GM23338 (cell line): ENCODE data around the gene SLC7A4. TPM values are rescaled to one million over a fixed set of nuclear protein-coding genes. Genes with fewer than 3 reads are reported as not detected.

Experiments used
- ATAC-seq: fragments of 200-7000 bp; cut with Tn5 transposase; 3 replicates; pipeline ENCODE4 v1.9.1; 2020
- DNase-seq: peaks from one replicate; pipeline ENCODE4 v3.0.0-alpha.2; 2015; ENCODE audit warnings: low spot score
- H2AFZ ChIP-seq: fragments of 200-600 bp; sonication (generic); 2 replicates; pipeline ENCODE4 v1.8.0; 2016; ENCODE audit warnings: antibody characterized with exemption, mild to moderate bottlenecking, moderate library complexity
- H3F3A ChIP-seq: fragments of 200-600 bp; sonication (generic); replicated peaks from 2 replicates; pipeline ENCODE4 v1.8.0; 2017; ENCODE audit warnings: antibody characterized with exemption, mixed run types, low read depth
- H3K27ac ChIP-seq: fragments of 200-600 bp; sonication (generic); 2 replicates; pipeline ENCODE4 v1.6.1; 2016; ENCODE audit warnings: low read depth
- H3K27me3 ChIP-seq: fragments of 200-600 bp; sonication (generic); 2 replicates; pipeline ENCODE4 v1.8.0; 2016; ENCODE audit warnings: mild to moderate bottlenecking, mixed run types, moderate library complexity; ENCODE audit not compliant: insufficient read depth
- H3K36me3 ChIP-seq: fragments of 200-600 bp; sonication (generic); 2 replicates; pipeline ENCODE4 v1.8.0; 2016; ENCODE audit warnings: mild to moderate bottlenecking; ENCODE audit not compliant: insufficient read depth
- H3K4me1 ChIP-seq: fragments of 200-600 bp; sonication (generic); 2 replicates; pipeline ENCODE4 v1.8.0; 2016; ENCODE audit warnings: mild to moderate bottlenecking, moderate library complexity; ENCODE audit not compliant: insufficient read depth
- H3K4me2 ChIP-seq: fragments of 200-600 bp; sonication (generic); 2 replicates; pipeline ENCODE4 v1.7.1; 2017; ENCODE audit warnings: mixed run types
- H3K4me3 ChIP-seq: fragments of 200-600 bp; sonication (generic); 2 replicates; pipeline ENCODE4 v1.6.1; 2016; ENCODE audit warnings: mixed run types
- H3K79me2 ChIP-seq: fragments of 200-600 bp; sonication (generic); replicated peaks from 2 replicates; pipeline ENCODE4 v1.8.0; 2017; ENCODE audit warnings: mild to moderate bottlenecking; ENCODE audit not compliant: insufficient read depth
- H3K9me2 ChIP-seq: fragments of 200-600 bp; sonication (generic); 2 replicates; pipeline ENCODE4 v1.8.0; 2017; ENCODE audit not compliant: insufficient read depth
- H4K20me1 ChIP-seq: fragments of 200-600 bp; sonication (generic); replicated peaks from 2 replicates; pipeline ENCODE4 v1.8.0; 2017; ENCODE audit warnings: mild to moderate bottlenecking; ENCODE audit not compliant: insufficient read depth
- H3K27ac Mint-ChIP-seq: 2 replicates; pipeline ENCODE4 v1.8.0; 2020; ENCODE audit warnings: inconsistent platforms, mild to moderate bottlenecking, moderate library complexity, mixed read lengths
- H3K27me3 Mint-ChIP-seq: 3 replicates; pipeline ENCODE4 v1.8.0; 2022; ENCODE audit warnings: low read depth, mild to moderate bottlenecking, moderate library complexity, mixed read lengths, inconsistent platforms; ENCODE audit not compliant: insufficient read depth, poor library complexity
- H3K36me3 Mint-ChIP-seq: 3 replicates; pipeline ENCODE4 v1.8.0; 2021; ENCODE audit warnings: low read depth, mild to moderate bottlenecking, inconsistent platforms, moderate library complexity, mixed read lengths
- H3K4me1 Mint-ChIP-seq: 3 replicates; pipeline ENCODE4 v1.8.0; 2020; ENCODE audit warnings: mild to moderate bottlenecking, inconsistent platforms, mixed read lengths
- H3K4me3 Mint-ChIP-seq: 3 replicates; pipeline ENCODE4 v1.8.0; 2021; ENCODE audit warnings: moderate library complexity, mild to moderate bottlenecking, inconsistent platforms, mixed read lengths
- H3K9me3 Mint-ChIP-seq: 3 replicates; pipeline ENCODE4 v1.8.0; 2020; ENCODE audit warnings: moderate library complexity, mild to moderate bottlenecking, inconsistent platforms, mixed read lengths
- CREB1 ChIP-seq: fragments of 250-450 bp; sonication (Bioruptor Pico); IDR thresholded peaks from 2 replicates; pipeline ENCODE4 v1.5.0; 2020; ENCODE audit warnings: low read depth, mild to moderate bottlenecking, moderate library complexity
- ETS1 ChIP-seq: IDR thresholded peaks from 2 replicates; pipeline ENCODE4 v1.6.1; 2016; ENCODE audit warnings: antibody characterized with exemption
- EZH2 ChIP-seq: fragments of 200-600 bp; sonication (generic); IDR thresholded peaks from one replicate; pipeline ENCODE4 v1.8.0; 2017; ENCODE audit warnings: antibody characterized with exemption, mild to moderate bottlenecking, low read depth; ENCODE audit not compliant: unreplicated experiment
- EZH2phosphoT487 ChIP-seq: fragments of 200-600 bp; sonication (generic); IDR thresholded peaks from one replicate; pipeline ENCODE4 v1.8.1; 2018; ENCODE audit warnings: antibody characterized with exemption; ENCODE audit not compliant: unreplicated experiment
- JUNB ChIP-seq: IDR thresholded peaks from one replicate; pipeline ENCODE4 v1.6.1; 2016; ENCODE audit warnings: antibody characterized with exemption; ENCODE audit not compliant: unreplicated experiment
- NANOG ChIP-seq: IDR thresholded peaks from 2 replicates; pipeline ENCODE4 v1.6.1; 2016; ENCODE audit warnings: antibody characterized with exemption, borderline replicate concordance
- POLR2AphosphoS5 ChIP-seq: IDR thresholded peaks from 2 replicates; pipeline ENCODE4 v1.6.1; 2016; ENCODE audit warnings: antibody characterized with exemption, low read depth
- ZNF114 ChIP-seq: fragments of 250-450 bp; sonication (Bioruptor Pico); IDR thresholded peaks from 2 replicates; pipeline ENCODE4 v1.5.0; 2020; ENCODE audit warnings: mild to moderate bottlenecking, moderate library complexity
- ZNF331 ChIP-seq: fragments of 250-450 bp; sonication (Bioruptor Pico); IDR thresholded peaks from 2 replicates; pipeline ENCODE4 v1.5.0; 2020; ENCODE audit warnings: low read depth, mild to moderate bottlenecking, moderate library complexity
- polyA plus RNA-seq: library from polyadenylated mRNA; unstranded; fragments of >200 nt; fragmentation: Nextera tagmentation; extraction: Ambion mirVana; gene quantifications from 2 replicates; pipeline ENCODE4 v1.2.1, GENCODE V29; 2016
- total RNA-seq: library from RNA; depleted of rRNA; stranded (reverse); fragments of >200 nt; shearing (Covaris generic); gene quantifications from 2 replicates; pipeline ENCODE4 v1.2.3, GENCODE V29; 2014
- TF ChIP-seq, protein P1 (sequence below): fragments of 250-450 bp; sonication (Bioruptor Pico); IDR thresholded peaks from 2 replicates; pipeline ENCODE4 v1.5.0; 2020; ENCODE audit warnings: mild to moderate bottlenecking, moderate library complexity
- TF ChIP-seq, protein P2 (sequence below), 2 experiments: fragments of 200-600 bp in 1 of 2; sonication (generic) in 1 of 2; conservative IDR thresholded peaks; 2 replicates each; pipeline versions ENCODE4 v1.5.1 to v1.6.1; 2016 to 2017; ENCODE audit warnings: antibody characterized with exemption in 2 of 2, low read depth in 2 of 2, mild to moderate bottlenecking in 2 of 2, moderate library complexity in 1 of 2

SLC7A4 gene
- total and polyA plus RNA-seq, 2 experiments from 2014 or later: 0.07 to 0.44 TPM

- Histone ChIP-seq H2AFZ (peak overlapping the region; percentile 98), H3K4me2 (peak overlapping the region; percentile 97), H3K4me3 (peak overlapping the region; percentile 93), H3K4me1 (peaks cover 11% of the 10 kb centered on the region; the same call in 1 of the 2 replicates), H3K79me2 (no peaks in the 10 kb centered on the region), H3K27me3 (no peaks in the 10 kb centered on the region), H3K27ac (no peak overlapping the region), H3K36me3 (no peaks in the 10 kb centered on the region; the same call in 1 of the 2 replicates), H3F3A (no peaks in the 10 kb centered on the region), H3K9me2 (0 out of 2 replicates have a peak, but pooled peaks cover 6% of the 10 kb centered on the region), H4K20me1 (no peaks in the 10 kb centered on the region)
- no peak for DNase-seq
- ATAC-seq: peak; percentile 7
- Mint-ChIP-seq H3K27ac (no peak overlapping the region; the same call in 1 of the 2 replicates), H3K36me3 (peaks cover 10% of the 10 kb centered on the region; the same call in 1 of the 3 replicates), H3K27me3 (peaks cover 22% of the 10 kb centered on the region), H3K9me3 (peaks cover 17% of the 10 kb centered on the region), H3K4me1 (peaks cover 15% of the 10 kb centered on the region), H3K4me3 (peak overlapping the region; percentile 95)
- TF ChIP-seq JUNB: no peak
- no peak for TF ChIP-seq EZH2phosphoT487
- no peak for TF ChIP-seq EZH2
- no peak for TF ChIP-seq CREB1 (CRISPR knock-in tag)
- no peak for TF ChIP-seq NANOG
Observed at GRCh38 chr22:20982563-20982882, 49.8 kb downstream of the SLC7A4 start.

DNA sequence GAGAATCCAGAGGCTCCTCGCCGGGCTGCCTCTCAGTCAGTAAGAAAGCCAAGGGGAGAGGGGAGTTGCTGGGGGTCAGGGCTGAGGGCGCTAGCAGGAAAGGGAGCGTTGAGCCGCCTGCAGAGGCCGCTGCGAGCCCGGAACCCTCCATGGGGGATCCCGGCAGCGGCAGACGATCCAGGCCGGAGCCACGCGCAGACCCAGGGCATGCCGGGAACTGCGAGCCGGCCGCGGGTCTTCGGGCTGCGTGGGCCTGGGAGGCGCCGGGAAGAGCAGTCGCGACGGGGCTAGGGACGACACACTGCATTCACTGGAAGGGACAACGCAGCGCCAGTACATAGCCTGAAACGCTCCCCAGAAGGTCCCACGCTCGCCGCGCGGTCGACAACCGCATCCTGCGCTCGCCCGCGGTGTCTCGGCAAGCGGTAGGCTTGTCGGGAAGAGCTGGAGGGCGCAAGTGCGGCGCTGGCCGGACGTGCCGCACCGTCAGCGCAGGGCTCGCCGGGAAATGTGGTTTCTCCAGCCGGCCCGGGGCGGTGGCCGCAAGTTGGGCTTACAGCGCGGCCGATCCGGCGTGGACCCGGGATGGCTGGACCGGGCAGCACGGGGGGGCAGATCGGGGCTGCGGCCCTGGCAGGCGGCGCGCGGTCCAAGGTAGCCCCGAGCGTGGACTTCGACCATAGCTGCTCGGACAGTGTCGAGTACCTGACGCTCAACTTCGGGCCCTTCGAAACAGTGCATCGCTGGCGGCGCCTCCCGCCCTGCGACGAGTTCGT is 50.4 kb downstream of the SLC7A4 start, which contains the start of gene LZTR1:
Gene LZTR1, plus strand, starts transcription at position 511 of the 776 bp plus-strand sequence. Its CDS starts 75 bp downstream, at position 586.
- peak within 1 kb of the TSS; percentile 70 for H3K27ac Mint-ChIP-seq
- peaks cover 10% of the 10 kb centered on the region; the same call in 1 of the 3 replicates for H3K36me3 Mint-ChIP-seq
- peaks cover 20% of the 10 kb centered on the region for H3K9me3 Mint-ChIP-seq
- H3K4me3 Mint-ChIP-seq: peak within 1 kb of the TSS; percentile 95
- peaks cover 15% of the 10 kb centered on the region for H3K4me1 Mint-ChIP-seq
- Histone ChIP-seq H3K4me2 (peak within 1 kb of the TSS; percentile 97), H2AFZ (peak within 1 kb of the TSS; percentile 98), H4K20me1 (no peaks in the 10 kb centered on the region), H3K4me1 (peaks cover 11% of the 10 kb centered on the region; the same call in 1 of the 2 replicates), H3K4me3 (peak within 1 kb of the TSS; percentile 93), H3K27ac (0 out of 2 replicates have a peak within 1 kb of the TSS, but pooled peaks have one; percentile 79), H3K9me2 (0 out of 2 replicates have a peak, but pooled peaks cover 6% of the 10 kb centered on the region), H3K27me3 (no peaks in the 10 kb centered on the region), H3K79me2 (no peaks in the 10 kb centered on the region), H3F3A (no peaks in the 10 kb centered on the region), H3K36me3 (no peaks in the 10 kb centered on the region; the same call in 1 of the 2 replicates)
- H3K27me3 Mint-ChIP-seq: peaks cover 27% of the 10 kb centered on the region
- DNase-seq (peak; percentile 90), ATAC-seq (peak; percentile 76)
- TF ChIP-seq, protein P1, sequence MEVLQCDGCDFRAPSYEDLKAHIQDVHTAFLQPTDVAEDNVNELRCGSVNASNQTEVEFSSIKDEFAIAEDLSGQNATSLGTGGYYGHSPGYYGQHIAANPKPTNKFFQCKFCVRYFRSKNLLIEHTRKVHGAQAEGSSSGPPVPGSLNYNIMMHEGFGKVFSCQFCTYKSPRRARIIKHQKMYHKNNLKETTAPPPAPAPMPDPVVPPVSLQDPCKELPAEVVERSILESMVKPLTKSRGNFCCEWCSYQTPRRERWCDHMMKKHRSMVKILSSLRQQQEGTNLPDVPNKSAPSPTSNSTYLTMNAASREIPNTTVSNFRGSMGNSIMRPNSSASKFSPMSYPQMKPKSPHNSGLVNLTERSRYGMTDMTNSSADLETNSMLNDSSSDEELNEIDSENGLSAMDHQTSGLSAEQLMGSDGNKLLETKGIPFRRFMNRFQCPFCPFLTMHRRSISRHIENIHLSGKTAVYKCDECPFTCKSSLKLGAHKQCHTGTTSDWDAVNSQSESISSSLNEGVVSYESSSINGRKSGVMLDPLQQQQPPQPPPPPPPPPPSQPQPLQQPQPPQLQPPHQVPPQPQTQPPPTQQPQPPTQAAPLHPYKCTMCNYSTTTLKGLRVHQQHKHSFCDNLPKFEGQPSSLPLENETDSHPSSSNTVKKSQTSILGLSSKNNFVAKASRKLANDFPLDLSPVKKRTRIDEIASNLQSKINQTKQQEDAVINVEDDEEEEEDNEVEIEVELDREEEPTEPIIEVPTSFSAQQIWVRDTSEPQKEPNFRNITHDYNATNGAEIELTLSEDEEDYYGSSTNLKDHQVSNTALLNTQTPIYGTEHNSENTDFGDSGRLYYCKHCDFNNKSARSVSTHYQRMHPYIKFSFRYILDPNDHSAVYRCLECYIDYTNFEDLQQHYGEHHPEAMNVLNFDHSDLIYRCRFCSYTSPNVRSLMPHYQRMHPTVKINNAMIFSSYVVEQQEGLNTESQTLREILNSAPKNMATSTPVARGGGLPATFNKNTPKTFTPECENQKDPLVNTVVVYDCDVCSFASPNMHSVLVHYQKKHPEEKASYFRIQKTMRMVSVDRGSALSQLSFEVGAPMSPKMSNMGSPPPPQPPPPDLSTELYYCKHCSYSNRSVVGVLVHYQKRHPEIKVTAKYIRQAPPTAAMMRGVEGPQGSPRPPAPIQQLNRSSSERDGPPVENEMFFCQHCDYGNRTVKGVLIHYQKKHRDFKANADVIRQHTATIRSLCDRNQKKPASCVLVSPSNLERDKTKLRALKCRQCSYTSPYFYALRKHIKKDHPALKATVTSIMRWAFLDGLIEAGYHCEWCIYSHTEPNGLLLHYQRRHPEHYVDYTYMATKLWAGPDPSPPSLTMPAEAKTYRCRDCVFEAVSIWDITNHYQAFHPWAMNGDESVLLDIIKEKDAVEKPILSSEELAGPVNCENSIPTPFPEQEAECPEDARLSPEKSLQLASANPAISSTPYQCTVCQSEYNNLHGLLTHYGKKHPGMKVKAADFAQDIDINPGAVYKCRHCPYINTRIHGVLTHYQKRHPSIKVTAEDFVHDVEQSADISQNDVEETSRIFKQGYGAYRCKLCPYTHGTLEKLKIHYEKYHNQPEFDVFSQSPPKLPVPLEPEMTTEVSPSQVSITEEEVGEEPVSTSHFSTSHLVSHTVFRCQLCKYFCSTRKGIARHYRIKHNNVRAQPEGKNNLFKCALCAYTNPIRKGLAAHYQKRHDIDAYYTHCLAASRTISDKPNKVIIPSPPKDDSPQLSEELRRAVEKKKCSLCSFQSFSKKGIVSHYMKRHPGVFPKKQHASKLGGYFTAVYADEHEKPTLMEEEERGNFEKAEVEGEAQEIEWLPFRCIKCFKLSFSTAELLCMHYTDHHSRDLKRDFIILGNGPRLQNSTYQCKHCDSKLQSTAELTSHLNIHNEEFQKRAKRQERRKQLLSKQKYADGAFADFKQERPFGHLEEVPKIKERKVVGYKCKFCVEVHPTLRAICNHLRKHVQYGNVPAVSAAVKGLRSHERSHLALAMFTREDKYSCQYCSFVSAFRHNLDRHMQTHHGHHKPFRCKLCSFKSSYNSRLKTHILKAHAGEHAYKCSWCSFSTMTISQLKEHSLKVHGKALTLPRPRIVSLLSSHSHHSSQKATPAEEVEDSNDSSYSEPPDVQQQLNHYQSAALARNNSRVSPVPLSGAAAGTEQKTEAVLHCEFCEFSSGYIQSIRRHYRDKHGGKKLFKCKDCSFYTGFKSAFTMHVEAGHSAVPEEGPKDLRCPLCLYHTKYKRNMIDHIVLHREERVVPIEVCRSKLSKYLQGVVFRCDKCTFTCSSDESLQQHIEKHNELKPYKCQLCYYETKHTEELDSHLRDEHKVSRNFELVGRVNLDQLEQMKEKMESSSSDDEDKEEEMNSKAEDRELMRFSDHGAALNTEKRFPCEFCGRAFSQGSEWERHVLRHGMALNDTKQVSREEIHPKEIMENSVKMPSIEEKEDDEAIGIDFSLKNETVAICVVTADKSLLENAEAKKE (CRISPR knock-in tag): no peak
- TF ChIP-seq CREB1 (CRISPR knock-in tag): peak; percentile 55
- TF ChIP-seq, protein P2, sequence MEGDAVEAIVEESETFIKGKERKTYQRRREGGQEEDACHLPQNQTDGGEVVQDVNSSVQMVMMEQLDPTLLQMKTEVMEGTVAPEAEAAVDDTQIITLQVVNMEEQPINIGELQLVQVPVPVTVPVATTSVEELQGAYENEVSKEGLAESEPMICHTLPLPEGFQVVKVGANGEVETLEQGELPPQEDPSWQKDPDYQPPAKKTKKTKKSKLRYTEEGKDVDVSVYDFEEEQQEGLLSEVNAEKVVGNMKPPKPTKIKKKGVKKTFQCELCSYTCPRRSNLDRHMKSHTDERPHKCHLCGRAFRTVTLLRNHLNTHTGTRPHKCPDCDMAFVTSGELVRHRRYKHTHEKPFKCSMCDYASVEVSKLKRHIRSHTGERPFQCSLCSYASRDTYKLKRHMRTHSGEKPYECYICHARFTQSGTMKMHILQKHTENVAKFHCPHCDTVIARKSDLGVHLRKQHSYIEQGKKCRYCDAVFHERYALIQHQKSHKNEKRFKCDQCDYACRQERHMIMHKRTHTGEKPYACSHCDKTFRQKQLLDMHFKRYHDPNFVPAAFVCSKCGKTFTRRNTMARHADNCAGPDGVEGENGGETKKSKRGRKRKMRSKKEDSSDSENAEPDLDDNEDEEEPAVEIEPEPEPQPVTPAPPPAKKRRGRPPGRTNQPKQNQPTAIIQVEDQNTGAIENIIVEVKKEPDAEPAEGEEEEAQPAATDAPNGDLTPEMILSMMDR (conservative IDR thresholded peaks at IDR 0.05; ENCODE audit: low read depth in 2 of 2): peak; percentile 53 to 67
- TF ChIP-seq ZNF331: no peak
- TF ChIP-seq POLR2AphosphoS5: peak; percentile 99
- TF ChIP-seq ZNF114 (CRISPR knock-in tag): no peak
- peak; percentile 86 for TF ChIP-seq ETS1
